WTC11 (cell line): ENCODE measurements around the gene SPRED2. TPM values are rescaled to one million over a fixed set of nuclear protein-coding genes. Genes with fewer than 3 reads are reported as not detected.

Experiments
- ATAC-seq: fragments of 200-7000 bp; cut with Tn5 transposase; 2 replicates; pipeline ENCODE4 v1.10.0; 2021; ENCODE audit warnings: mild to moderate bottlenecking, moderate library complexity
- CTCF ChIA-PET: fragments of 300-600 bp; sonication (Branson Sonifier 250); formaldehyde crosslinking; loops from one replicate; lab custom pipeline; 2021; ENCODE audit warnings: antibody characterized with exemption; lab: Charles Lee
- POLR2A ChIA-PET: fragments of 350-600 bp; sonication (Branson Sonifier 250); formaldehyde crosslinking; loops from one replicate; lab custom pipeline; 2021; ENCODE audit warnings: antibody characterized with exemption; lab: Charles Lee
- DNase-seq: peaks from one replicate; pipeline ENCODE4 v3.0.0; 2021; ENCODE audit warnings: low spot score
- H3K27ac Mint-ChIP-seq: 2 replicates; pipeline ENCODE4 v1.8.0; 2021; ENCODE audit warnings: mixed read lengths
- H3K27me3 Mint-ChIP-seq: 2 replicates; pipeline ENCODE4 v1.8.0; 2021; ENCODE audit warnings: low read depth, mild to moderate bottlenecking, moderate library complexity, mixed read lengths
- H3K36me3 Mint-ChIP-seq: 2 replicates; pipeline ENCODE4 v1.8.0; 2021; ENCODE audit warnings: mixed read lengths
- H3K4me1 Mint-ChIP-seq: 2 replicates; pipeline ENCODE4 v1.8.0; 2022; ENCODE audit warnings: mixed read lengths
- H3K4me3 Mint-ChIP-seq: 2 replicates; pipeline ENCODE4 v1.8.0; 2021; ENCODE audit warnings: mild to moderate bottlenecking, moderate library complexity, mixed read lengths
- H3K9me3 Mint-ChIP-seq: 2 replicates; pipeline ENCODE4 v1.8.0; 2021; ENCODE audit warnings: mixed read lengths
- AFF4 ChIP-seq: sonication (generic); formaldehyde crosslinking; IDR thresholded peaks from 2 replicates; pipeline ENCODE4 v1.8.1; 2023; ENCODE audit warnings: mild to moderate bottlenecking, missing genetic modification reagents, borderline replicate concordance
- CREB1 ChIP-seq: sonication (generic); formaldehyde crosslinking; IDR thresholded peaks from 2 replicates; pipeline ENCODE4 v1.8.0; 2023; ENCODE audit warnings: mild to moderate bottlenecking, missing genetic modification reagents
- E2F1 ChIP-seq: sonication (generic); formaldehyde crosslinking; IDR thresholded peaks from 2 replicates; pipeline ENCODE4 v1.8.0; 2022; ENCODE audit warnings: mild to moderate bottlenecking, missing genetic modification reagents
- IRF2 ChIP-seq: sonication (generic); formaldehyde crosslinking; IDR thresholded peaks from 2 replicates; pipeline ENCODE4 v1.8.0; 2022; ENCODE audit warnings: low read depth, missing genetic modification reagents, borderline replicate concordance
- MXD4 ChIP-seq: fragments of 250-450 bp; sonication (Bioruptor Pico); IDR thresholded peaks from 2 replicates; pipeline ENCODE4 v1.8.0; 2021; ENCODE audit warnings: mild to moderate bottlenecking, moderate library complexity, borderline replicate concordance
- MYBL2 ChIP-seq: sonication (generic); formaldehyde crosslinking; IDR thresholded peaks from 2 replicates; pipeline ENCODE4 v1.8.1; 2023; ENCODE audit warnings: mild to moderate bottlenecking, moderate library complexity, missing genetic modification reagents
- RELA ChIP-seq: sonication (generic); formaldehyde crosslinking; IDR thresholded peaks from 2 replicates; pipeline ENCODE4 v1.8.1; 2022; ENCODE audit warnings: missing genetic modification reagents, mild to moderate bottlenecking, borderline replicate concordance
- RORB ChIP-seq: fragments of 250-450 bp; sonication (Bioruptor Pico); IDR thresholded peaks from 2 replicates; pipeline ENCODE4 v1.9.0; 2021; ENCODE audit warnings: mild to moderate bottlenecking
- SMAD3 ChIP-seq: sonication (generic); formaldehyde crosslinking; IDR thresholded peaks from 2 replicates; pipeline ENCODE4 v1.8.0; 2022; ENCODE audit warnings: missing genetic modification reagents, mild to moderate bottlenecking, borderline replicate concordance
- ZNF263 ChIP-seq: sonication (generic); formaldehyde crosslinking; IDR thresholded peaks from 2 replicates; pipeline ENCODE4 v1.8.1; 2022; ENCODE audit warnings: low read depth, mild to moderate bottlenecking, moderate library complexity, missing genetic modification reagents
- ZNF317 ChIP-seq: sonication (generic); formaldehyde crosslinking; IDR thresholded peaks from 2 replicates; pipeline ENCODE4 v1.8.1; 2023; ENCODE audit warnings: low read depth, mild to moderate bottlenecking, moderate library complexity, missing genetic modification reagents, borderline replicate concordance
- total RNA-seq: library from RNA; stranded (reverse); gene quantifications from 3 replicates; pipeline ENCODE4 v1.2.3, GENCODE V29; 2021
- TF ChIP-seq, protein P1 (sequence below): sonication (generic); formaldehyde crosslinking; IDR thresholded peaks from 2 replicates; pipeline ENCODE4 v1.8.0; 2023; ENCODE audit warnings: missing genetic modification reagents, mild to moderate bottlenecking, borderline replicate concordance
- TF ChIP-seq, protein P2 (sequence below): sonication (generic); formaldehyde crosslinking; conservative IDR thresholded peaks from 2 replicates; pipeline ENCODE4 v1.8.1; 2022; ENCODE audit warnings: mild to moderate bottlenecking, missing genetic modification reagents
- TF ChIP-seq, protein P3 (sequence below): fragments of 250-450 bp; sonication (Bioruptor Pico); IDR thresholded peaks from 2 replicates; pipeline ENCODE4 v1.9.0; 2021; ENCODE audit warnings: mild to moderate bottlenecking, borderline replicate concordance

Gene SPRED2
- total RNA-seq, 1 experiment from 2014 or later, result 34.1 TPM

- TF ChIP-seq, protein P1, sequence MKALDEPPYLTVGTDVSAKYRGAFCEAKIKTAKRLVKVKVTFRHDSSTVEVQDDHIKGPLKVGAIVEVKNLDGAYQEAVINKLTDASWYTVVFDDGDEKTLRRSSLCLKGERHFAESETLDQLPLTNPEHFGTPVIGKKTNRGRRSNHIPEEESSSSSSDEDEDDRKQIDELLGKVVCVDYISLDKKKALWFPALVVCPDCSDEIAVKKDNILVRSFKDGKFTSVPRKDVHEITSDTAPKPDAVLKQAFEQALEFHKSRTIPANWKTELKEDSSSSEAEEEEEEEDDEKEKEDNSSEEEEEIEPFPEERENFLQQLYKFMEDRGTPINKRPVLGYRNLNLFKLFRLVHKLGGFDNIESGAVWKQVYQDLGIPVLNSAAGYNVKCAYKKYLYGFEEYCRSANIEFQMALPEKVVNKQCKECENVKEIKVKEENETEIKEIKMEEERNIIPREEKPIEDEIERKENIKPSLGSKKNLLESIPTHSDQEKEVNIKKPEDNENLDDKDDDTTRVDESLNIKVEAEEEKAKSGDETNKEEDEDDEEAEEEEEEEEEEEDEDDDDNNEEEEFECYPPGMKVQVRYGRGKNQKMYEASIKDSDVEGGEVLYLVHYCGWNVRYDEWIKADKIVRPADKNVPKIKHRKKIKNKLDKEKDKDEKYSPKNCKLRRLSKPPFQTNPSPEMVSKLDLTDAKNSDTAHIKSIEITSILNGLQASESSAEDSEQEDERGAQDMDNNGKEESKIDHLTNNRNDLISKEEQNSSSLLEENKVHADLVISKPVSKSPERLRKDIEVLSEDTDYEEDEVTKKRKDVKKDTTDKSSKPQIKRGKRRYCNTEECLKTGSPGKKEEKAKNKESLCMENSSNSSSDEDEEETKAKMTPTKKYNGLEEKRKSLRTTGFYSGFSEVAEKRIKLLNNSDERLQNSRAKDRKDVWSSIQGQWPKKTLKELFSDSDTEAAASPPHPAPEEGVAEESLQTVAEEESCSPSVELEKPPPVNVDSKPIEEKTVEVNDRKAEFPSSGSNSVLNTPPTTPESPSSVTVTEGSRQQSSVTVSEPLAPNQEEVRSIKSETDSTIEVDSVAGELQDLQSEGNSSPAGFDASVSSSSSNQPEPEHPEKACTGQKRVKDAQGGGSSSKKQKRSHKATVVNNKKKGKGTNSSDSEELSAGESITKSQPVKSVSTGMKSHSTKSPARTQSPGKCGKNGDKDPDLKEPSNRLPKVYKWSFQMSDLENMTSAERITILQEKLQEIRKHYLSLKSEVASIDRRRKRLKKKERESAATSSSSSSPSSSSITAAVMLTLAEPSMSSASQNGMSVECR (CRISPR knock-in tag), result no peak
- TF ChIP-seq ZNF317 (CRISPR knock-in tag) (no peak), MYBL2 (CRISPR knock-in tag) (no peak), AFF4 (CRISPR knock-in tag) (no peak), CREB1 (CRISPR knock-in tag) (no peak), IRF2 (no peak), MXD4 (CRISPR knock-in tag) (no peak), SMAD3 (CRISPR knock-in tag) (no peak), RORB (CRISPR knock-in tag) (no peak)
- TF ChIP-seq, protein P2, sequence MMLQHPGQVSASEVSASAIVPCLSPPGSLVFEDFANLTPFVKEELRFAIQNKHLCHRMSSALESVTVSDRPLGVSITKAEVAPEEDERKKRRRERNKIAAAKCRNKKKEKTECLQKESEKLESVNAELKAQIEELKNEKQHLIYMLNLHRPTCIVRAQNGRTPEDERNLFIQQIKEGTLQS (CRISPR knock-in tag), result no peak
- TF ChIP-seq, protein P3, sequence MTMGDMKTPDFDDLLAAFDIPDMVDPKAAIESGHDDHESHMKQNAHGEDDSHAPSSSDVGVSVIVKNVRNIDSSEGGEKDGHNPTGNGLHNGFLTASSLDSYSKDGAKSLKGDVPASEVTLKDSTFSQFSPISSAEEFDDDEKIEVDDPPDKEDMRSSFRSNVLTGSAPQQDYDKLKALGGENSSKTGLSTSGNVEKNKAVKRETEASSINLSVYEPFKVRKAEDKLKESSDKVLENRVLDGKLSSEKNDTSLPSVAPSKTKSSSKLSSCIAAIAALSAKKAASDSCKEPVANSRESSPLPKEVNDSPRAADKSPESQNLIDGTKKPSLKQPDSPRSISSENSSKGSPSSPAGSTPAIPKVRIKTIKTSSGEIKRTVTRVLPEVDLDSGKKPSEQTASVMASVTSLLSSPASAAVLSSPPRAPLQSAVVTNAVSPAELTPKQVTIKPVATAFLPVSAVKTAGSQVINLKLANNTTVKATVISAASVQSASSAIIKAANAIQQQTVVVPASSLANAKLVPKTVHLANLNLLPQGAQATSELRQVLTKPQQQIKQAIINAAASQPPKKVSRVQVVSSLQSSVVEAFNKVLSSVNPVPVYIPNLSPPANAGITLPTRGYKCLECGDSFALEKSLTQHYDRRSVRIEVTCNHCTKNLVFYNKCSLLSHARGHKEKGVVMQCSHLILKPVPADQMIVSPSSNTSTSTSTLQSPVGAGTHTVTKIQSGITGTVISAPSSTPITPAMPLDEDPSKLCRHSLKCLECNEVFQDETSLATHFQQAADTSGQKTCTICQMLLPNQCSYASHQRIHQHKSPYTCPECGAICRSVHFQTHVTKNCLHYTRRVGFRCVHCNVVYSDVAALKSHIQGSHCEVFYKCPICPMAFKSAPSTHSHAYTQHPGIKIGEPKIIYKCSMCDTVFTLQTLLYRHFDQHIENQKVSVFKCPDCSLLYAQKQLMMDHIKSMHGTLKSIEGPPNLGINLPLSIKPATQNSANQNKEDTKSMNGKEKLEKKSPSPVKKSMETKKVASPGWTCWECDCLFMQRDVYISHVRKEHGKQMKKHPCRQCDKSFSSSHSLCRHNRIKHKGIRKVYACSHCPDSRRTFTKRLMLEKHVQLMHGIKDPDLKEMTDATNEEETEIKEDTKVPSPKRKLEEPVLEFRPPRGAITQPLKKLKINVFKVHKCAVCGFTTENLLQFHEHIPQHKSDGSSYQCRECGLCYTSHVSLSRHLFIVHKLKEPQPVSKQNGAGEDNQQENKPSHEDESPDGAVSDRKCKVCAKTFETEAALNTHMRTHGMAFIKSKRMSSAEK (CRISPR knock-in tag), result no peak
- TF ChIP-seq, all 79 proteins: peak for 0
Observed at GRCh38 chr2:65369980-65370379, 62.4 kb downstream of the SPRED2 start (continued).

DNA sequence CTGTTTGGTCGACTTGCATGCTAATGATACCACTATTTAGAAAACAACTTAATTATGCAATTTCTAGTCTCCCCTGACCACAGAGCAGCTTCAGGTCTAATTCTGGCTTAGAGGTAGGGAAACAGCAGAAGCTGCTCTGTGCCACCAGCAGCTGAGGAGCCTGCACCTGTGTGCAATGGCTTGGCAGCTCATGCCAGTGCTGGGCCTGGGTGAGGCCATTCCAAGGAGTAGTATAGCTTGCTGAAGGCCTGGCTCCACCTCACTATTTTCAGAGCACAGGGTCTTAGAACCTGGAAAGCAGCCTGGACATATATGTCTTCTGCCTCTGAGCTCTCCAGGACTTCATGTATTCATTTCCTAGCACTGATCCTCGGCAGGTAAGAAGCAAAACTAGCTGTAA, 62.8 kb downstream of the SPRED2 start:
- no peak overlapping the region for H3K27ac Mint-ChIP-seq
- H3K9me3 Mint-ChIP-seq, result no peaks in the 10 kb centered on the region
- no peak for TF ChIP-seq E2F1 (CRISPR knock-in tag)
- no peak for TF ChIP-seq RELA (CRISPR knock-in tag)
- TF ChIP-seq ZNF263 (CRISPR knock-in tag), result no peak
- POLR2A ChIA-PET, result interaction anchor here (0.6 kb wide), 1 partner anchor 17 kb away, joined by 3 read pairs; no protein-coding TSS in a partner anchor
- H3K36me3 Mint-ChIP-seq, result no peaks in the 10 kb centered on the region
- DNase-seq, result no peak
- CTCF ChIA-PET, result interaction anchor here (1.5 kb wide), 1 partner anchor 16 kb away, joined by 4 read pairs; no protein-coding TSS in a partner anchor
- no peak for ATAC-seq
- H3K27me3 Mint-ChIP-seq, result no peaks in the 10 kb centered on the region
- no peak overlapping the region for H3K4me3 Mint-ChIP-seq
- H3K4me1 Mint-ChIP-seq, result peaks cover 67% of the 10 kb centered on the region
